Lung (tissue), 12 donors: ENCODE results near the gene DGKE. TPM values are rescaled to one million over a fixed set of nuclear protein-coding genes. Genes with fewer than 3 reads are reported as not detected.

ENCODE experiments used
- ATAC-seq: fragments of 200-7000 bp; cut with Tn5 transposase; one replicate; pipeline ENCODE4 v1.9.1; 2020; ENCODE audit warnings: moderate number of reproducible peaks; ENCODE audit not compliant: insufficient read depth, low FRiP score
- DNase-seq, 3 donors: peaks; one replicate each; pipeline ENCODE4 v3.0.0-alpha.2; 2013 to 2017
- H3K27ac ChIP-seq, 2 donors: one replicate each; pipeline ENCODE4 v1.5.1; 2013; ENCODE audit warnings: mild to moderate bottlenecking in 2 of 2, moderate library complexity in 2 of 2, control low read depth in 1 of 2, inconsistent platforms in 1 of 2, low read depth in 1 of 2, low read length in 1 of 2
- H3K27me3 ChIP-seq, 3 donors: one replicate each; pipeline ENCODE4 v1.5.1; 2013; ENCODE audit warnings: low read length in 2 of 3; ENCODE audit not compliant: control insufficient read depth in 3 of 3, insufficient read depth in 3 of 3
- H3K36me3 ChIP-seq, 4 donors: one replicate each; pipeline ENCODE4 v1.5.1; 2013; ENCODE audit warnings: low read length in 4 of 4, mild to moderate bottlenecking in 1 of 4, moderate library complexity in 1 of 4; ENCODE audit not compliant: control insufficient read depth in 4 of 4, insufficient read depth in 4 of 4
- H3K4me1 ChIP-seq, 5 donors: one replicate each; pipeline ENCODE4 v1.5.1; 2013; ENCODE audit warnings: low read length in 5 of 5, mild to moderate bottlenecking in 2 of 5, moderate library complexity in 1 of 5; ENCODE audit not compliant: control insufficient read depth in 5 of 5, insufficient read depth in 5 of 5
- H3K4me3 ChIP-seq: one replicate; pipeline ENCODE4 v1.5.1; 2013; ENCODE audit warnings: mild to moderate bottlenecking, control low read depth, moderate library complexity
- H3K9ac ChIP-seq, 2 donors: one replicate each; pipeline ENCODE4 v1.5.1; 2013; ENCODE audit warnings: low read length in 2 of 2, control low read depth in 1 of 2; ENCODE audit not compliant: insufficient read depth in 1 of 2
- H3K9me3 ChIP-seq, 4 donors: one replicate each; pipeline ENCODE4 v1.5.1; 2013; ENCODE audit warnings: low read length in 3 of 4, mild to moderate bottlenecking in 1 of 4, moderate library complexity in 1 of 4; ENCODE audit not compliant: control insufficient read depth in 4 of 4, insufficient read depth in 3 of 4
- CTCF ChIP-seq: IDR thresholded peaks from 2 replicates; pipeline ENCODE4 v1.5.1; 2012; ENCODE audit warnings: mild to moderate bottlenecking; ENCODE audit errors: control extremely low read depth, extremely low read depth
- WGBS, 2 donors: extraction: QIAGEN DNeasy Blood & Tissue Kit; methylation state at CpG; one replicate each; pipeline ENCODE4 v1.1.7; 2013; 5-methylcytosine and 5-hydroxymethylcytosine counted together
- polyA plus RNA-seq, 2 donors: library from polyadenylated mRNA; stranded (reverse); fragments of 200-250 nt; gene quantifications; one replicate each; pipeline ENCODE4 v1.2.1, GENCODE V29; 2013
- total RNA-seq, 2 donors: library from RNA; depleted of rRNA in 1 of 2; stranded (reverse); fragments of >200 nt in 1 of 2; gene quantifications; one replicate each; pipeline ENCODE4 v1.2.1, GENCODE V29; 2014 to 2021
- donor health status: control.
- donor health status: control.
- donor health status: Bipolar disorder and iron deficiency.
- donor health status: healthy.
- donor health status: DM: yes; HTN: yes; CAD: no.

Gene DGKE
- total and polyA plus RNA-seq, 4 donors = 1.5 to 38.2 (median 5.7) TPM

GRCh38 chr17:56810891-56811775 lies 22.8 kb upstream of the DGKE start:
- H3K4me1 ChIP-seq = peaks cover 0 to 21% (median 14%) of the 10 kb centered on the region in 5 donors
- ATAC-seq (no peak), DNase-seq (no peak)
- no peak overlapping the region for H3K9ac ChIP-seq
- no peak overlapping the region for H3K27ac ChIP-seq
- no peaks in the 10 kb centered on the region for H3K9me3 ChIP-seq
- no peak overlapping the region for H3K4me3 ChIP-seq
- no peaks in the 10 kb centered on the region for H3K36me3 ChIP-seq
- H3K27me3 ChIP-seq = no peaks in the 10 kb centered on the region
- no peak for TF ChIP-seq CTCF
- 78 to 86% methylated on average over 12 of the region's 12 CpGs for WGBS, 2 donors

- Histone ChIP-seq H3K27ac (no peak overlapping the region), H3K4me3 (no peak overlapping the region), H3K36me3 (no peaks in the 10 kb centered on the region), H3K9ac (no peak overlapping the region), H3K27me3 (no peaks in the 10 kb centered on the region), H3K9me3 (no peaks in the 10 kb centered on the region), H3K4me1 (peaks cover 0 to 21% (median 14%) of the 10 kb centered on the region in 5 donors)
- WGBS, 2 donors = 53 to 60% methylated on average over 7 of the region's 7 CpGs
- TF ChIP-seq CTCF = no peak
- no peak for ATAC-seq
- DNase-seq = peak; percentile 22 to 43 (median 38)
Observed at GRCh38 chr17:56812901-56813388, 21.0 kb upstream of the DGKE start.

GRCh38 chr17:56815711-56816110 lies 18.2 kb upstream of the DGKE start:
- 82 to 86% methylated on average over 6 of the region's 6 CpGs for WGBS, 2 donors
- Histone ChIP-seq H3K27ac (no peak overlapping the region), H3K9me3 (no peaks in the 10 kb centered on the region), H3K36me3 (no peaks in the 10 kb centered on the region), H3K27me3 (no peaks in the 10 kb centered on the region), H3K4me3 (no peak overlapping the region), H3K9ac (no peak overlapping the region), H3K4me1 (peaks cover 0 to 11% (median under 1%) of the 10 kb centered on the region in 5 donors)
- DNase-seq (no peak), ATAC-seq (no peak)
- no peak for TF ChIP-seq CTCF
